ENCODE measurements around the gene CD69.

- TF ChIP-seq POLR2AphosphoS5 (IDR thresholded peaks at IDR 0.05) (no peak), POLR2A (IDR thresholded peaks at IDR 0.05) (no peak), CTCF (IDR thresholded peaks at IDR 0.05) (no peak)
Measured at GRCh38 chr12:9732921-9733461, 27.7 kb downstream of the CD69 start, which contains the start of gene CLECL1.
